AG04449 (cell line): ENCODE measurements around the gene MVB12B.

Experiments
- CTCF ChIA-PET: fragments of 350-600 bp; formaldehyde crosslinking; extraction: SDS; loops from one replicate; lab custom pipeline; 2021; ENCODE audit warnings: antibody characterized with exemption; lab: Yijun Ruan, JAX
- POLR2A ChIA-PET: fragments of 400-600, 350-600 bp; formaldehyde crosslinking; extraction: SDS; loops from one replicate; lab custom pipeline; 2020; ENCODE audit warnings: antibody characterized with exemption, inconsistent platforms; lab: Yijun Ruan, JAX
- DNase-seq: peaks from one replicate; pipeline ENCODE4 v3.0.0-alpha.2; 2010; ENCODE audit warnings: low read depth, low spot score
- H3K4me3 ChIP-seq: 2 replicates; pipeline ENCODE4 v1.5.1; 2011; ENCODE audit warnings: low read depth, mild to moderate bottlenecking, control low read depth, low read length
- TF ChIP-seq, protein P1 (sequence below): IDR thresholded peaks from one replicate; pipeline ENCODE4 v1.5.1; 2011; ENCODE audit warnings: mild to moderate bottlenecking, moderate library complexity, low read length, control low read depth, inconsistent platforms; ENCODE audit not compliant: insufficient read depth; ENCODE audit errors: missing control alignments

The MVB12B gene

GRCh38 chr9:126495411-126496180 lies 169.0 kb downstream of the MVB12B start:
- no peak for DNase-seq
- TF ChIP-seq, protein P1, sequence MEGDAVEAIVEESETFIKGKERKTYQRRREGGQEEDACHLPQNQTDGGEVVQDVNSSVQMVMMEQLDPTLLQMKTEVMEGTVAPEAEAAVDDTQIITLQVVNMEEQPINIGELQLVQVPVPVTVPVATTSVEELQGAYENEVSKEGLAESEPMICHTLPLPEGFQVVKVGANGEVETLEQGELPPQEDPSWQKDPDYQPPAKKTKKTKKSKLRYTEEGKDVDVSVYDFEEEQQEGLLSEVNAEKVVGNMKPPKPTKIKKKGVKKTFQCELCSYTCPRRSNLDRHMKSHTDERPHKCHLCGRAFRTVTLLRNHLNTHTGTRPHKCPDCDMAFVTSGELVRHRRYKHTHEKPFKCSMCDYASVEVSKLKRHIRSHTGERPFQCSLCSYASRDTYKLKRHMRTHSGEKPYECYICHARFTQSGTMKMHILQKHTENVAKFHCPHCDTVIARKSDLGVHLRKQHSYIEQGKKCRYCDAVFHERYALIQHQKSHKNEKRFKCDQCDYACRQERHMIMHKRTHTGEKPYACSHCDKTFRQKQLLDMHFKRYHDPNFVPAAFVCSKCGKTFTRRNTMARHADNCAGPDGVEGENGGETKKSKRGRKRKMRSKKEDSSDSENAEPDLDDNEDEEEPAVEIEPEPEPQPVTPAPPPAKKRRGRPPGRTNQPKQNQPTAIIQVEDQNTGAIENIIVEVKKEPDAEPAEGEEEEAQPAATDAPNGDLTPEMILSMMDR, result no peak
- H3K4me3 ChIP-seq, result no peak overlapping the region
- POLR2A ChIA-PET, result no interaction called here
- CTCF ChIA-PET, result interaction anchor here (11.2 kb wide), 1 partner anchor 58 kb away, joined by 269 read pairs; no protein-coding TSS in a partner anchor

GRCh38 chr9:126496181-126496576 lies 169.6 kb downstream of the MVB12B start:
- no peak for DNase-seq
- TF ChIP-seq, protein P1, result no peak
- POLR2A ChIA-PET, result no interaction called here
- CTCF ChIA-PET, result interaction anchor here (8.1 to 11.2 kb wide), 2 partner anchors 58 to 286 kb away, joined by 140 to 269 read pairs; no protein-coding TSS in a partner anchor
- H3K4me3 ChIP-seq, result no peak overlapping the region

GRCh38 chr9:126496781-126497659 lies 170.4 kb downstream of the MVB12B start:
- DNase-seq, result no peak
- ChIA-PET CTCF (interaction anchor here (0.6 to 11.2 kb wide), 15 partner anchors 15 to 666 kb away, joined by 3 to 269 read pairs (median 3); no protein-coding TSS in a partner anchor), POLR2A (no interaction called here)
- H3K4me3 ChIP-seq, result no peak overlapping the region
- TF ChIP-seq, protein P1, result no peak

- no peak for DNase-seq
- POLR2A ChIA-PET, result no interaction called here
- TF ChIP-seq, protein P1, result no peak
- CTCF ChIA-PET, result interaction anchor here (0.6 to 11.2 kb wide), 22 partner anchors 16 to 667 kb away, joined by 3 to 269 read pairs (median 4); no protein-coding TSS in a partner anchor
- H3K4me3 ChIP-seq, result no peak overlapping the region
Observed at GRCh38 chr9:126497660-126498275, 171.1 kb downstream of the MVB12B start.

DNA sequence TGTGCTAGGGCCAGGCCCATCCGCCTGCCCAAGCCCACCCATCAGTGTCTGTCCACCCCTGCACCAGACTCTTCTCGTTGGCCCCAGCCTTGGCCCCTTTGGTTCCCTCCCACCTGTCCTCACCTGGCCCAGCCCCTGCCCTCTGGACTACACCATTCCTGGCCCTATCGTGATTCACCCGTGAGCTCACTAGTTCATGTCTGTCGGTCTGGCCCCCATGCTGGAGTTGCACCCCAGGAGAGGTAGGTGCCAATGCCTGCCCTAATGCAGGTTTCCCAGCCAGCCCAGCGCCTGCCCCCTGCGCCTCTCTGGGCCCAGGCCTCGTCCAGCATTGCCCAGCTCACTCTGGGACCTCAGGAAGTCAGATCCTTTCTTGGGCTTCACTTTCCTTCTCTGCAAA lies 171.7 kb downstream of the MVB12B start:
- POLR2A ChIA-PET, result no interaction called here
- H3K4me3 ChIP-seq, result no peak overlapping the region
- CTCF ChIA-PET, result interaction anchor here (0.7 to 11.2 kb wide), 25 partner anchors 7 to 1090 kb away, joined by 3 to 269 read pairs (median 6); no protein-coding TSS in a partner anchor
- TF ChIP-seq, protein P1, result no peak
- DNase-seq, result no peak
